Measurements from ENCODE around the gene RASGRF2.

RASGRF2 gene

DNA sequence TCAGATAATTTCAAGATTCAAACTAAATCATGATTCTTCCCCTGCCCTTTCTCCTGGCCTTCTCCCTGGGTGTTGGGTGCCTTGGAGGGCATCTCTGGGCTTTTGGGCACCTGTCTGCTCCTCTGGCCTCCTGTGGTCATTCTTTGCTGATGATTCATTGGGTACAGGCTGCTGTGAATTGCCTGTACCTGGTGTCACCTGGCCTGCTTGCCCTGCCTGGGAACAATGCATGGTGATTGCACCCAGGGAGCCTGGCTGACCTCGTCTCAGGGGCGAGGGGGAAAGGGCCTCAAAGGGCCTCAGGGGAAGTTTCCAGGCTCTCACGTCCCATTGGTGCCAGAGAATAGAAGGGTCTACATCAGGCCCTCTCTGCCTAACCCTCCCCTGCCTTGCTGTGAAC is 252.9 kb downstream of the RASGRF2 start:
- DNase-seq, result no peak

GRCh38 chr5:81214848-81215247 is 254.7 kb downstream of the RASGRF2 start:
- DNase-seq, result no peak

- DNase-seq, result no peak
Observed at GRCh38 chr5:81216152-81216551, 256.0 kb downstream of the RASGRF2 start.

DNA sequence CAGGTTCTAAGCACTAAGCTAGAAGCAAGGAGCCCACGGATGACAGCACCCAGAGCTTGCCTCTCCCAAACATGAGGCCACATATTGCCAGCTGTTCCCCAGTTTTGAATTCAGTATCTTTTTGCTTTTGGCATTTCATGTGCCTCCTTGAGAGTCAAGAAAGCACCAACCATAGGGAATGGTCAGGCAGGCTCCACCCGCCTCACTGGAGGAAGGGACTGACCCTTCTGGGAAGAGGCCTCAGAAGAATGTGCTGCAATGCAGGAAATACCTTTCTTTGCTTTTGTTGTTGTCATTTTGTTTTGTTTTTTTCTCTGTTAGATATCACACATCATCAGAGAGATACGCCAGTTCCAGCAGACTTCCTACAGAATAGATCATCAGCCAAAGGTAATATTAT is 259.2 kb downstream of the RASGRF2 start:
- no peak for DNase-seq

GRCh38 chr5:81222285-81222684 is 262.1 kb downstream of the RASGRF2 start:
- no peak for DNase-seq

- DNase-seq, result no peak
Observed at GRCh38 chr5:81225463-81225862, 265.3 kb downstream of the RASGRF2 start.

GRCh38 chr5:81226286-81226685 is 266.1 kb downstream of the RASGRF2 start:
- no peak for DNase-seq

DNA sequence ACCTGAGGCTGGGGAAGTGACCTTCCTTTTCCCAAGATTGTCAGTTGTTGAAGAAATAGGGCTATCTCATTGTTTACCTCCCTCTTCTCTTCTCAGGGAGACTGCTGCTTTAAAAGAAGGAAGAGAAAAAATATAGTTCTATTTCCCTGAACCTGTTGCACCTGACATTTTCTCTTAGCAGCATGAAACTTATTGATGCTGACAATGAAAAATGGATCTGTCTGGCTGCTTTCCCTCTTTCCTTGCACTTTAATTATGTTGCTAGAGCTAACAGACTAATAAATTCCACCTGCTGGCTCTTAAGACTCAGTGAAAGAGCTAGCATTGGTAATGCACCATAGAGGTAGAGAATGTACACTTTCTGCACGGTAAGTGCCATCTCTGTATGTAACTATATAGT is 266.8 kb downstream of the RASGRF2 start:
- no peak for DNase-seq

- DNase-seq, result no peak
Observed at GRCh38 chr5:81228084-81228483, 267.9 kb downstream of the RASGRF2 start.

- no peak for DNase-seq
Observed at GRCh38 chr5:81230416-81230815, 270.3 kb downstream of the RASGRF2 start.

DNA sequence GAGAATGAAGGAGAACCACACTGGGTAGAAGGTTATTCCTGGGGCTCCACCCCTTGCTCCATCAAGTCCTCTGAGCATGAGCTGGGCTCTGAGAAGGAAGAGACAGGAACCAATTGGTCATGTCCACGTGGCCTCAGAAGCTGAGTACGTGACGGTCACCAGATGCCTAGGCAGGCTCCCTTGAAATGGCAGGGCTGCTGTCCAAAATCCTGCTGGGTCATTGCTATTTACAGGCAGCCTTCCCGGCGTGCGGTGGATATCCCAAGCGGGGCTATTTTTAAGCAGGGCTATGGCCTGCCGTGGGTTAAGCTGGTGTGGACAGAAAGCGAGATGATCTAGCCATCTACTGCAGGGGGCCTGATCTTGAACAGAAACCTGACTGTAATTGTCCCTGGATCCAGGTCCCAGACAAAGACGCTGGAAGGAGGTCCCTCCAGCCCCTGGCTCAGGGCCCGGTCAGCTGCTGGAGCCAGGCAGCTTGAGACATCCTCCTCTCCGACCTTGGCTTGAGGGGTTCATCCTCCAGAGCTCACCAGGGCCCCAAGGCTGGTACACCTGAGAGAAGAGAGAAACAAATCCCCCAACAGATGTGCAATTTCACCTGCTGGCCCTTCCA is 272.4 kb downstream of the RASGRF2 start:
- no peak for DNase-seq

GRCh38 chr5:81233080-81233634 is 273.0 kb downstream of the RASGRF2 start, which contains the start of gene CKMT2:
Gene CKMT2 (plus strand): TSS chr5:81233322. CDS start chr5:81251133, 17,811 bp downstream.
- DNase-seq, result no peak

GRCh38 chr5:81234299-81234698 is 274.1 kb downstream of the RASGRF2 start:
- DNase-seq, result no peak

- DNase-seq, result no peak
Observed at GRCh38 chr5:81234801-81235200, 274.6 kb downstream of the RASGRF2 start.

- DNase-seq, result no peak
Observed at GRCh38 chr5:81235287-81236072, 275.3 kb downstream of the RASGRF2 start.

DNA sequence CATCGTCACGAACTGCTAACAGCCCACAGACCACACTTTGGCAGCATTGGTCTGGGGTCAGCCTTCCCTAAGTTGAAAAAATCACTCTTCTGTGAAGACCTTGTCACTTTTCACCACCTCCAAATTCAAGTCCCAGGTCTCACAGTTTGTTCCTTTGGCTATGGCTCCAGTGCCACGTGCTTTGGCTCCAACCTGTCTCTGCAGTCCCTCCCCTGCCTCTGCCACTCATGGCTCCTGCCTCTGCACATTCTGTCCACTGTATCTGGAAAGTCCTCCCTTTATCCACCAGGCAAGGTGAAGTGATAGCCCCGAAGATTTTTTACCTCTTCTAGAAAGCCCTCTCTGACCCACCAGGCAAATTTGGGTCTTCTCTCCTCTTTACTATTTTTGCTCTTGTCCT is 278.3 kb downstream of the RASGRF2 start:
- no peak for DNase-seq

- no peak for DNase-seq
Observed at GRCh38 chr5:81239613-81240012, 279.4 kb downstream of the RASGRF2 start.

GRCh38 chr5:81241001-81241400 is 280.8 kb downstream of the RASGRF2 start:
- DNase-seq, result no peak

- no peak for DNase-seq
Observed at GRCh38 chr5:81241961-81242648, 281.9 kb downstream of the RASGRF2 start.

- no peak for DNase-seq
Observed at GRCh38 chr5:81242906-81243436, 282.8 kb downstream of the RASGRF2 start.

GRCh38 chr5:81244451-81244850 is 284.3 kb downstream of the RASGRF2 start:
- no peak for DNase-seq

- DNase-seq, result no peak
Observed at GRCh38 chr5:81245871-81246235, 285.7 kb downstream of the RASGRF2 start.

GRCh38 chr5:81246697-81247096 is 286.5 kb downstream of the RASGRF2 start:
- DNase-seq, result no peak

All from CD4-positive, alpha-beta T cell treated with Interleukin-6 for 4 hours (primary cell).